HG03521 (cell line): Measurements from ENCODE around the gene CES2.
"Not testable (repeated sequence)": the region's sequence is repeated elsewhere in the genome, so short reads cannot be mapped to it uniquely, and the experiment has no call there.

Source experiments
- ATAC-seq: cut with Tn5 transposase; IDR thresholded peaks from one replicate; pipeline ENCODE4 v1.9.1; 2021; ENCODE audit warnings: mild to moderate bottlenecking, moderate library complexity; ENCODE audit not compliant: unreplicated experiment

CES2 gene

GRCh38 chr16:66934138-66934838 lies 1.0 kb upstream of the CES2 start, which contains the start of gene CIAO2B:
CIAO2B (minus strand) TSS chr16:66934402; CDS start chr16:66934364, 38 bp downstream.
- peak; percentile 73 for ATAC-seq

- ATAC-seq, result not testable (repeated sequence)
Observed at GRCh38 chr16:66934839-66935313, 440 bp upstream of the CES2 start.

- no peak for ATAC-seq
Observed at GRCh38 chr16:66936462-66936861, 1.1 kb downstream of the CES2 start.

- ATAC-seq, result no peak
Observed at GRCh38 chr16:66936889-66937554, 1.7 kb downstream of the CES2 start.

- no peak for ATAC-seq
Observed at GRCh38 chr16:66937725-66938337, 2.5 kb downstream of the CES2 start.

GRCh38 chr16:66939366-66939765 lies 4.0 kb downstream of the CES2 start:
- ATAC-seq, result no peak

GRCh38 chr16:66940236-66940635 lies 4.9 kb downstream of the CES2 start:
- ATAC-seq, result no peak

- ATAC-seq, result no peak
Observed at GRCh38 chr16:66942981-66943380, 7.7 kb downstream of the CES2 start.

GRCh38 chr16:66943426-66944053 lies 8.2 kb downstream of the CES2 start:
- ATAC-seq, result no peak

GRCh38 chr16:66944054-66944441 lies 8.7 kb downstream of the CES2 start:
- no peak for ATAC-seq

- not testable (repeated sequence) for ATAC-seq
Observed at GRCh38 chr16:66944971-66945370, 9.7 kb downstream of the CES2 start.

- ATAC-seq, result no peak
Observed at GRCh38 chr16:66945939-66946338, 10.6 kb downstream of the CES2 start.

GRCh38 chr16:66946541-66946940 lies 11.2 kb downstream of the CES2 start:
- no peak for ATAC-seq

- no peak for ATAC-seq
Observed at GRCh38 chr16:66946974-66947301, 11.6 kb downstream of the CES2 start.

- no peak for ATAC-seq
Observed at GRCh38 chr16:66947302-66948065, 12.2 kb downstream of the CES2 start.

GRCh38 chr16:66948134-66948836 lies 13.0 kb downstream of the CES2 start:
- no peak for ATAC-seq

GRCh38 chr16:66948837-66949225 lies 13.5 kb downstream of the CES2 start:
- no peak for ATAC-seq

- no peak for ATAC-seq
Observed at GRCh38 chr16:66949472-66949871, 14.2 kb downstream of the CES2 start.

GRCh38 chr16:66950437-66950836 lies 15.1 kb downstream of the CES2 start:
- ATAC-seq, result no peak
